Putamen (tissue), 1 donor: Measurements from ENCODE around the gene ZCWPW1.

Source experiments
- DNase-seq: peaks from one replicate; pipeline ENCODE4 v3.0.0-alpha.2; 2016; ENCODE audit warnings: low spot score

Gene ZCWPW1

DNA sequence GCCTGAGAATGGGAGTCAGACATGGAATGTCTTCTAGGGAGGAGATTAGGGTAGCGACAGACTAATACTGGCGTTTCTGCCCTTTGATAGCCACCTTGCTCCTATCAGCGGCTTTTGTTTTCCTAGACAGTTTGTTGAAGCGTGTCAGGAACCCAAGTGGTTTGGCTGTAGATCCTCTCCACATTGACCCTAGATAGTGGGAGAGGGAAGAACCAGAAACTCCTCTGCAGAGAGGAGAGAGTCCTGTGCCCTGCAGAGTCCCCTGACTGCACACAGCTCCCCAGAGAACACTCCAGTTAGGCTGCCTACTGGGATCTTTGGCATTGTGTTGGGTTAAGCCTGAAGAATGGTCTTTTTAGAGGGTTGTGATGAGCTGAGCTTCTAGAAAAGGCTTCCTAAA is 3.5 kb upstream of the ZCWPW1 start:
- no peak for DNase-seq

DNA sequence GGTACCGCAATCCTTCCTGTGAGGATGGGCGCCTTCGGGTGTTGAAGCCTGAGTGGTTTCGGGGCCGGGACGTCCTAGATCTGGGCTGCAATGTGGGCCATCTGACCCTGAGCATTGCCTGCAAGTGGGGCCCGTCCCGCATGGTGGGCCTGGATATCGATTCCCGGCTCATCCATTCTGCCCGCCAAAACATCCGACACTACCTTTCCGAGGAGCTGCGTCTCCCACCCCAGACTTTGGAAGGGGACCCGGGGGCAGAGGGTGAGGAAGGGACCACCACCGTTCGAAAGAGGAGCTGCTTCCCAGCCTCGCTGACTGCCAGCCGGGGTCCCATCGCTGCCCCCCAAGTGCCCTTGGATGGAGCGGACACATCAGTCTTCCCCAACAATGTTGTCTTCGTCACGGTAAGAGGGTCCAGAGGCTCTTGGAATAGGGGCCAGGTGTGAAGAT is 2.8 kb upstream of the ZCWPW1 start:
- no peak for DNase-seq

DNA sequence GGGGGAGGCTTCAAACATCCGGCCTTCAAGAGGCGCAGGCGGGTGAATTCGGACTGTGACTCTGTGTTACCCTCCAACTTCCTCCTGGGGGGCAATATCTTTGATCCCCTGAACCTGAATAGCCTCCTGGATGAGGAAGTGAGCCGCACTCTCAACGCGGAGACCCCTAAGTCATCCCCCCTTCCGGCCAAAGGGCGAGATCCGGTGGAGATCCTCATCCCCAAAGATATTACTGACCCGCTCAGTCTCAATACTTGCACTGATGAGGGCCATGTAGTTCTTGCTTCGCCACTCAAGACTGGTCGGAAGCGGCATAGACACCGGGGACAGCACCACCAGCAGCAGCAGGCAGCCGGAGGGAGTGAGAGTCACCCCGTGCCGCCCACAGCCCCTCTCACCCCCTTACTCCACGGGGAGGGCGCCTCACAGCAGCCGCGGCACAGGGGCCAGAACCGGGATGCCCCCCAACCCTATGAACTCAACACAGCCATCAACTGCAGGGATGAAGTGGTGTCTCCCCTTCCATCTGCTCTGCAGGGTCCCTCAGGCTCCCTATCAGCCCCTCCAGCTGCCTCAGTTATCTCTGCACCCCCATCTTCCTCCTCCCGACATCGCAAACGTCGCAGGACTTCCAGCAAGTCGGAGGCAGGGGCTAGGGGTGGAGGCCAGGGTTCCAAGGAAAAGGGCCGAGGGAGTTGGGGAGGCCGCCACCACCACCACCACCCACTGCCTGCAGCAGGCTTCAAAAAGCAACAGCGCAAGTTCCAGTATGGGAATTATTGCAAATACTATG is 2.2 kb upstream of the ZCWPW1 start:
- DNase-seq: no peak

DNA sequence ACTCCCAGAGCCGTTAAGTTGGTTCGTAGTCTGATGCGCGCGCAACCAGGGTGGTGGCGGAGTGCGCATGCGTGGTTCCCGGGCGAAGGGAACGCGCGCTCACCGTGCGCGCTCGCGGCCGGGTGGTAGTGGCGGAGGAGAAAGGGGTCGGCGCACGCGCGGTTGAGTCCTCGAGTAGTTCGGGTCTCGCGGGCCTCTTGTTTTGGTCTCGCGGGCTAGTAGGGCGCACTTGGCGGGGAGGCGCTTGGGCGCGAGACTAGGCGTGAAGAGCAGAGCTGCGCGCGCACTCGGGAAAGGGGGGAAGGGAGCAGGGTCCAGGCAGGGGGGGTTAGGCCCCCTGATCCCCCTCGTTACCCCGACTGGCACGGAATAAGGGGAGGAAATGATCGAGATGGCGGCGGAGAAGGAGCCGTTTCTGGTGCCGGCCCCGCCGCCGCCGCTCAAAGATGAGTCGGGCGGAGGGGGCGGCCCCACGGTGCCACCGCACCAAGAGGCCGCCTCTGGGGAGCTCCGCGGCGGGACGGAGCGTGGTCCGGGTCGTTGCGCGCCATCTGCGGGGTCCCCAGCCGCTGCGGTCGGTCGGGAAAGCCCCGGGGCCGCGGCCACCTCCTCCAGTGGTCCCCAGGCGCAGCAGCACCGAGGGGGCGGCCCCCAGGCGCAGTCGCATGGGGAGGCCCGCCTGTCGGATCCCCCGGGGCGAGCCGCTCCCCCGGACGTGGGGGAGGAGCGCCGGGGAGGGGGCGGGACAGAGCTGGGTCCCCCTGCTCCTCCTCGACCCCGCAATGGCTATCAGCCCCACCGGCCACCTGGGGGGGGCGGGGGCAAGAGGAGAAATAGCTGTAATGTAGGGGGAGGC is 1.4 kb upstream of the ZCWPW1 start, which contains the start of gene MEPCE:
MEPCE (plus strand) TSS at position 195 of the 856 bp plus-strand sequence; CDS start at position 383, 188 bp downstream.
- peak; percentile 94 for DNase-seq

DNA sequence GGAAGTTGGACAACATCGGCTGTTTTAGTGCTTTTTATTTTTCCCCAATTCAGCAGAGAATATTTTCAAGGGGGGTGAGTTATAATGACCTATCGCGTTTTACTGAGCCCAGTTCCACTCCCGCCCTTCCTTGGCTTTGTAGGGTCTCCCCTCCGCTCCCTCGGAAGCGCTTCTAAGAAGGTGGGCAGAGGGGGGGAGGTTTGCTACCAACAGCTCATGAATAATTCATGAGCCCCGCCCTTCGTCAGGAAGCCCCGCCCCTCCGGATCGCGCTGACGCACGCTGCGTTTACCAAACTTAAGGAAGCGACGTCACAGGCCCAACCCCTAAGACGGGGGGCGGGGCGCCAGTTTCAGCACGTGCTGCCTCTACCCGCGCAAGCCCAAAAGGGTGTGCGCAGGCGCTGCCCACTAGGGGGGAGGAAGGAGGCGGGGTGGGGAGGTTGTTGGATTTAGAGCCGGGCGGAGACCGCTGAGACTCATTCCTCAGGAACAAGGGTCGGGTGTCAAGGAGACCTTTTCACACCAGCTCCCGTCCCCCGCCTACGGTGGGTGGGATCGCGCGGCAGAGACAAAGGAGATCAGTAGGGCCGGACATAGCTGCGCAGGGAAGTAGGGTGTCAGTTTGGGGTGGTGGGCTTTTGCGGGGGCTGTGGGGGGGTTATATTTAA is 599 bp upstream of the ZCWPW1 start:
- DNase-seq: peak; percentile 99

DNA sequence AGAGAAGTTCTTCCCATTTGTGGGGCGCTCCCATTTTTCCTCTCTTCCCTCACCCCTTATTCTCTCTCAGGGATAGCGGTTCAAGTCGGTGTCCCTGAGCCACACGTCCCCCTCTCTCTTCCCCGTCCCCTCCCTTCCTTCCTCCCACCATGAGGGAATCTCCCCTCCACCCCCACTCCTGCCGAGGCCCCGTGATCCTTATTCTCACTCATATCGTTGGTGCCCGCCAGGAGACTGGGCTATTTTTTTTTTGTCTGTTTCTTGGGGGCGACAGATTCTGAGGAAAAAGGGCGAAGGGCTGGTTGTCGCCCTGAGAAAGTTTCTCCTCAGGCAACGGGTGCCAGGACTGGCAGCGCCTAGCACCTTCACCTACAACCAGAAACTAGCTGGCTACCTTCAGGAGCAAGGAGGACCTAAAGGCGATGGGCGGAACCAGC is 723 bp downstream of the ZCWPW1 start:
- no peak for DNase-seq

DNA sequence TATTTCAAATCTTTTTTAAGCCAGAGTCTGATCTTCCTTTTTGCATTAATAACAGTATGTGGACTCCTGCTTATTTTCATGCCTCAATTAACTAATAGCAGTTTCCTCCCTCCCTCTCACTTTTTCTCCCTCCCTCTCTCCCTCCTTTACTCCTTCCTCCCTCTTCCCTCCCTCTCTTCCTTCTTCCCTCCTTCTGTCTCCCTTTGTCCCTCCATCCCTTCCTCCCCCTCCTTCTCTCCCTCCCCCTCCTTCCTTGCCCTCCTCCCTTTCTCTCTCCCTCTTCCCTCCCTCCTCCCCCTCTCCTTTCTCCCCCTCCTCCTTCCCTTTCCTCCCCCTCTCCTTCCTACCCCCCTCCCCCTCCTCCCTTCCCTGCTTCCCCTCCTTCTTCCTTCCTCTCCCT is 2.0 kb downstream of the ZCWPW1 start:
- no peak for DNase-seq

DNA sequence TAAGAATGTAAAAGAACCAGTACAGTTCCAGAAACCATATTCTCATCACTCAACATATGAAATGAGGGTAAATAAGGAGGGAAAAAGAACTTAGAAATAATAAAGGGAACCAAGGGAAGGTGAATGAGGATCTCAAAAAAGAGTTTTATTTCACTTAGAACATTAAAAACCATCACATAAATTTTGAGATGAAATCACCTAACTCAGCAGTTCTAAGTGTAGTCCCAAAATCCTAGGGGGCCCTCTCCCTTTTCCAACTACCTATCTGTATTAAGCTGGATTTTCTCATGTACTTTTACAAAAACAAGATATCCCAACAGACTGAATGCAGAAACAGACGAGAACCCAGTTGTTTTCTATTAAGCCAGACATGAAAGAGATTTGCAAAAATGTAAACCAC is 3.2 kb downstream of the ZCWPW1 start:
- no peak for DNase-seq

DNA sequence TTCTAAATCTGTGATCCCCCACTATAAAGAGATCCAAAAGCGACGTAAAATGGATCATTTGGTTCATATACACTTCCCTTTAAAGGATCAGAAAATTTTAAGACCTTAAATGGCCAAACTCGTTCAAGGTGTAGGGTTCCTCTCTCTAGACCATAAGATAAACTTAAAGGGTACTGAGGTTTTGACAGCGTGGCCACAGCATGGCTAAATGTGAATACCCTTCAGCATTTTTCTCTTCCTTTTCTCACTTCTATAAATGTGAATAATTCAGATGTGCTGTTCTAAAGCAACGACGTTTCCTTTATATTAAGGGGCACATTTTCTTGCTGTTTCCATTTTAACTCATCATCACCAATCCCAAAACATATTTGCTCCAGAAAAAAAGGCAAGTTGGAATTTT is 5.2 kb downstream of the ZCWPW1 start:
- no peak for DNase-seq

DNA sequence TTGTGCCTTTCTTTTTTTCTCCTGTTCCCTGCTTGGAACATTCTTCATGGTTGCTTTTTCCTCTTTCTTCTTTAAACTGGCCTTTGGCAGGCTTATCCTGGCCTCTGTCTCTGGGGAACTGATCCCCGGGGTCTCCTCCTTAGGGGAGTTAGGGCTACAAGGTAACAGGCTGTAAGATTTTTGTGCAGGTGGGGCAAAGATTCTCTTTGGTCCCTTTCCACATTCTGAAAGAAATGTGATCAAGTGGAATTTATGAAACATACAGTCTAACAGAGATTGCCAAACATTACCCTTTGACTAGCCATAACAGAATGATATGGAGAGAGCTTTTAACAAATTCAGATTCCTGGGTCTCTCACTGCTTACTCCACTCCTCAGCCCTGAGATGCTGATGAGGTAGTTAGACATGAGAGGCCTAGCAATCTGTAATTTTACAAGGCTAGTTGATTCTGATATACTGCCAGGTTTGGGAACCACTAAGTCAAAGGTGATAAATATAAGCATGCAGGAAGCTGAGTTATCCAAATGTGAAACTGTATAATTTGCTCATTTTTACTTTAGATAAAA is 8.8 kb downstream of the ZCWPW1 start:
- DNase-seq: no peak

DNA sequence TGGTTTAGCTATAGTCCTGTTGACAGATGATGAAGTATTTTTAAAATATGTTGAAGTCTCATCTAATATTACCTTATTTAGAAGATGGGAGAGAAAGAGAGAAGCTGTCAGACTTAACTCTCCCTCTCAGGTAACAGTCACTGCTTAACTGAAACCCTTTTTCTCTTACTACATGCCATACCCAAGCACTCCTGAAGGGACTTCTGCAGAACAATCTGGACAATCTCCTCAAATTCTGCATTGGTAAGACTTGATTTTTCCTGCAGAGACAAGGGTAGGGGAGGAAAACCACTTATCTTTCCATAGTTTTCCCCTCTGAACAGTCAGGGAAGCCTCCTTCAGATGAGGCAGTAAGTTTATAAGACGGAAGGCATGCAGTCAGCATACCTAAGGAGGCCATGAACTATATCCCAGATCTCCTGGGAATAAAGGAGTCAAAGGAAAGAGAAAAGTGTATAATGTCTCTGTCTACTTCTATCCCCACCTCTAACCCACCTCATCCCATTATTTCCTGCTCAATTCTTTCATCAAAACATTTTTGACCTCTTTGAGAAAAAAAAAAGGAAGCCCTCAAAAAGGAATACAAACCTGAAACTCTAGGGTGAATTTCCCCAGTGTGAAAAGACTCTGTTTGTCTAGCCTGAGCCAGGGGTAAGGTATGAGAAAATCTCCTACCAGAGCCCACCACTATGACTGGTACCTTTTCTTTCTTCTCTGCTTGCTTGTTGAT is 9.4 kb downstream of the ZCWPW1 start:
- DNase-seq: no peak

DNA sequence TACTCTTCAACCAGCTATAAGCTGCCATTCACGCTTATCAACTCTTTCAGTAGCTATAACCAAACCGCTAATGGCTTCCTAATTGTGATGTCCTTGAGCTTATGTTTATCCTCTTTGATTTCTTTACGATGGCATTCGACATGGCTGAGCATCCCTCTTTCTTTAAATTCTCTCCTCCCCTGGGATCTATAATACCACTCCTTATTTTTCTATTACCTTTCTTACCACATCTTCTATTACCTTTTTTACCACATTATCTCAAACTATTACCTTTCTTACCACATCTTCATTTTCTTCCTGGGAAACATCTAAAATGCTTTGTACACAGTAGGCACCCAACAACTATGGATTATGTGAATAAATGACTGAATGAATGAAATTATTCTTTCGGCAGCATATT is 13.1 kb downstream of the ZCWPW1 start:
- DNase-seq: no peak

DNA sequence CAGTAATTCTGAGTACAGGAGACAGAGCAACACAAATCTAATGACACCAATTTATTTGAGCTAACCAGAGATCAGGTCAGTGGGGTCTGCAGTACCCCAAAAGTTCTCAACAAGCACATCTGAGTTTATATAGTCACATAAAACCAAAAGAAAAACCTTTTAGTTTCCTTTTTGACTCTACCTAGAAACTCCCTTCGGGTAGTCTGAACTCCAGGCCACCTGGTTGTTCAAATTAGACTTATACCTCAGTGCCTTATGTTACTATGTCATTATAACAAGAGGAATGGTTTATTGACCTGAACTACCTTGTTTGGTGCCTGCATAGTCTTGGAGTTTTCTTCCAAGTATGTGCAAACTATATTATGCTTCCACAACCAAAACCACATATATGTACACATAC is 14.6 kb downstream of the ZCWPW1 start:
- DNase-seq: no peak

DNA sequence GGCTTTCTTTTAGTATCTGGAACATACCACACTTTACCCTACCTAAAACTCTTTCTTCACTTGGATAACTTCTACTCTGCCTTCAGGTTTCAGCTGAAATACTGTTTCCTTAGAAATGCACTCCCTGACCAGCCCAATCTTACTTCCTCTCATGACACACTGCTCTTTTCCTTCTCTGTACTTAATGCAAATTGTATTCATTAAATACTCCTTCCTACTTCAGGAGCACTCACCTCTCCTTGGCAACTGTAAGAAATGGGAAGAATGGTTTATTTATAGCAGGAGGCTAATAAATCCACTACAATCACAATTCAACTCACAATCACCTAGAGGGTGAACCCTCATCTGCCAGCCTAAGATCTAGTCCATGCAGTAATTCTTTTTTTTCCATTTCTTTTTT is 15.2 kb downstream of the ZCWPW1 start:
- no peak for DNase-seq

DNA sequence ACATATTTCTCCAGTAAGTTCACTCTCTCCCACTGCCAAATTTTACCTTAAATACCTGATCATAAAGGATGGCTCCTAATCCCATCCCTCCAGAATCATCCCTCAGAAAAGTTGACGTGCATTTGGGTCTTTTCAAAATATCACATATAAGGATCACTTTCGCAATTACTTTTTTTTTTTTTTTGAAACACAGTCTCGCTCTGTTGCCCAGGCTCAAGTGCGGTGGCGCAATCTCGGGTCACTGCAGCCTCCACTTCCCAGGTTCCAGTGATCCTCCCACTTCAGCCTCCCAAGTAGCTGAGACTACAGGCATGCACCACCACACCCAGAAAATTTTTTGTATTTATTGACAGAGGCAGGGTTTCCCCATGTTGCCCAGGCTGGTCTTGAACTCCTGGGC is 17.4 kb downstream of the ZCWPW1 start:
- DNase-seq: no peak

DNA sequence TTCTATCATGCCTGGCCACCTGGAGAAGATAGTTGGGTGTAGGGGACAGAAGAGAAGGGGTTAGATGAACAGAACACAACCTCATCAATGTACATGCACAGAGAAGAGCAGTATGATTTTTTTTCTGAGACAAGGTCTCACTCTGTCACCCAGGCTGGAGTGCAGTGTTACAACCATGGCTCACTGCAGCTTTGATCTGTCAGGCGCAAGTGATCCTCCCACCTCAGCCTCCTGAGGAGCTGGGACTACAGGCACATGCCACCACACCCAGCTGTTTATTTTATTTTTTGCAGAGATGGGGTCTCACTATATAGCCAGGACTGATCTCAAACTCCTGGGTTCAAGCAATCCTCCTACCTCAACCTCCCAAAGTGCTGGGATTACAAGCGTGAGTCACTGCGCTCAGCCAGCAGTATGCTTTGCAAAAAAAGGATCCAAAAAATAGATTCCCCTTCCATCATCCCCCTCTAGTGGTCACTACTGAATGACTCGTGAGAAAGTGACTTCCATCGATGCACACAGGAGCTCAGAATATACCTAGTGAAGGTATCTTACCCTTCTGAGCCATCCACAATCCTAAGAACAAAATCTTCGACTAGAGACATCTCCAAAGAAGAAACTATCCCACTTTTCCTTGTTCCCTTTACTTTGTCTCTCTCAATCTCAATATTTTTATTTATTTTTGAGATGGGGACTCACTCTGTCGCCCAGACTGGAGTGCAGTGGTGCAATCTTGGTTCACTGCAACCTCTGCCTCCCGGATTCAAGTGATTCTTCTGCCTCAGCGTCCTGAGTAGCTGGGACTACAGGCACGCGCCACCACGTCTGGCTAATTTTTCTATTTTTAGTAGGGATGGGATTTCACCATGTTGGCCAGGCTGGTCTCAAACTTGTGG is 21.0 kb downstream of the ZCWPW1 start:
- no peak for DNase-seq

DNA sequence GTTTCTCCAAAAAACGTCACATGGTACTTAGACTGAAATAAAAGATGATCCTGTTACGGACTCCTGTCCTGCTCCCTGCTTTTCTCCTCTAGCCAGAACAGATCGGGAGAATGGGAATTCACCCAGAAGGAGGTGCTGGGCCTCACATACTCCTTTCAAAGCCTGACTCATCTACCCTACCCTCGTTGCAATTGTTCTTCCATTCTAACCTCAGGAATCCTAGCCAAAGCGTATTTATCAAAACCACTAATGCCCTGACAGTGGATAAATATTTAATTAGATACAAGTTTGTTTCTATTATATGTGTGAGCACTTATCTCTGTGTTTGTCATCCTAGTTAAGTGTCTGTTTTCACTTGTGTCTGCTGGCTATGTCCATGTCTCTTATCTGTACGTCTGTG is 21.7 kb downstream of the ZCWPW1 start:
- no peak for DNase-seq

DNA sequence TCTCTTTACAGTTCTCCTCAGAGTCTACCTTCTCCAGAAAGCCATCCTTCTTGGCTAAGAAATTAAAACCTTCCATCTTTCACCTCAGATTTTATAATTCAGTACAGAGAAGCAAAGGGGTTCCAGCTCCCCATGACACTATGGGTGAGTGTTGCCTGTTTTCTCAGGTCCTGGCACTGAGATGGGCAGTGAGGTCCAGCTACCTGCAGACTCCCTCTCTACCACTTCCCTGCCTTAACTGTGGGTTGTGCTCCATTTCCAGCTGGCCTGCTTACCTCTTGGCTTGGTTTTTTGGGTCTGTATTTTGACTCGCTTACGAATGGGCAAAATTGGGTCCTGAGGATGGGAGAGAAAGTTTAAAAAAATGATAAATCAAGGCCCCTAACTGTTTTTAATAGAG is 26.3 kb downstream of the ZCWPW1 start:
- no peak for DNase-seq

DNA sequence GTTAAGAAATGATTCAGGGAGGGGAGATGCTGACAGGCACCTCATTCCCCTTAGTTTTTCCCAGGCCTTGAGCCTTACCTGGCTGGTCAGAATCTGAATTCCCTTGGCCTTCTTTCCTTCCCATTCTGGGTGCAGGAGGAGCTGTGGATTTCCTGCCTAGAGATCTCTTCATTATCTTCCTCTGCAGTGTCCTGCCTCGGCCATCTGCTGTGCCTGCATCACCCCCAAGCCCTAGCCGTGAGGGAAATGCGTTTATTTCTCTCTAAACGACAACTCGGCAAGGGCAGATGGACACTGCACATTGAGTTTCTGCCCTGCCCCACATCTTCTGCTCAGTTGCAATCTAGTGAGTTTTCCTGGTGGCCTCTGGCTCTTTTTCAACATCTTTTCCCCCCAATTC is 26.7 kb downstream of the ZCWPW1 start:
- no peak for DNase-seq

DNA sequence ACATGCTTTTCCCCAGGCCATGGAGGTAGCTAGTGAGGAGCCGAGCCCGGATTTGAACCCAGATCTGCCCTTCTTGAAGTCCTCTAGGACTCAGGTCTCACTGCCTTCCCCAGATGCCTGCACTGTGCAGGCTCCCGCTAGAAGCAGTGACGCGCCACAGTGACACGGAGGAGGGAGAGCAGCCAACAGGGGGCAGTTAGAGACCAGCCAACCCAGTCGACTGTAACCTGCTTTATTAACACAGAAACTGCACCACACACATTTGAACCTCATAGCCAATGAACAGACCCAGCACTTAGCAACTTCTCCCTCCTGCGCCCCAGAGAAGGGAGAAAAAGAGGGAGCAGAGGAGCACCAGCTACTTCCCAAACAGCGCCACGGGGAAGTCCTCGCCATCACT is 27.8 kb downstream of the ZCWPW1 start:
- DNase-seq: no peak

DNA sequence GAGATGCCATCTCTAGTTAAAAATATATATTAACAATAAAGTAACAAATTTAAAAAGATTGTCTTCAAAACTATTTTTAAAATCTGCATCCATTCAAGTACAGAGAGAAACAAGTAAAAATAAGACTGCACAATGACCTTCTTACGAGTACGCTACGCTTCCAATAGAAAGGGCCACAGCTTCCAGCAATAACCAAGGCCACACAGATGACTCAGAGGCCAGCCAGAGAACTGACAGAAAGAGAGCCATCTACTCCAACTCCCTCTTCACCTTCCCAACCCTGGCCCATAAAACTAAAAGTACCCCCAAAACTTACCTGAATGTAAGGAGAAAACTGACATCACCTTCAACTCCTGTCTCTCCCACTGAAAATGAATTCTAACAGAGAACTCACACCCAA is 28.5 kb downstream of the ZCWPW1 start:
- DNase-seq: no peak
